BLaER1 treated with 17β-estradiol and CSF1 and Interleukin-3, amounts not matched to agents 10 nM and 100 nM (cell line): ENCODE results near the gene LGI1.

Experiments used
- H3K27ac ChIP-seq, 11 experiments: shearing (Covaris generic); formaldehyde crosslinking; 2 replicates each; pipeline ENCODE4 v1.8.1; 2022
- H3K27me3 ChIP-seq, 11 experiments: shearing (Covaris generic); formaldehyde crosslinking; 2 replicates each; pipeline ENCODE4 v1.8.1; 2022
- H3K36me3 ChIP-seq, 11 experiments: shearing (Covaris generic); formaldehyde crosslinking; 2 replicates each; pipeline ENCODE4 v1.8.1; 2022
- H3K4me1 ChIP-seq, 10 experiments: shearing (Covaris generic); formaldehyde crosslinking; 2 replicates each; pipeline ENCODE4 v1.8.1; 2022
- H3K4me2 ChIP-seq, 11 experiments: shearing (Covaris generic); formaldehyde crosslinking; 2 replicates each; pipeline ENCODE4 v1.8.1; 2022
- H3K4me3 ChIP-seq, 10 experiments: shearing (Covaris generic); formaldehyde crosslinking; 2 replicates each; pipeline ENCODE4 v1.8.1; 2022
- H3K9ac ChIP-seq, 11 experiments: shearing (Covaris generic); formaldehyde crosslinking; 2 replicates each; pipeline ENCODE4 v1.8.1; 2022
- H3K9me3 ChIP-seq, 11 experiments: shearing (Covaris generic); formaldehyde crosslinking; replicated peaks in 1 of 11; 2 replicates each; pipeline ENCODE4 v1.8.1; 2022
- H4K20me1 ChIP-seq, 11 experiments: shearing (Covaris generic); formaldehyde crosslinking; 2 replicates each; pipeline ENCODE4 v1.8.1; 2022
- Cebpa-rat ChIP-seq, 11 experiments: shearing (Covaris generic); IDR thresholded peaks; 2 replicates each; pipeline ENCODE4 v1.8.1; 2022

The LGI1 gene

GRCh38 chr10:93762979-93763391 is 5.2 kb downstream of the LGI1 start:
- no peak overlapping the region; a peak in 1 of 22 replicates for H3K9ac ChIP-seq
- no peak overlapping the region for H3K4me3 ChIP-seq
- H3K27me3 ChIP-seq, result no peaks in the 10 kb centered on the region
- H3K9me3 ChIP-seq, result peaks cover 0 to 5% (median 0%) of the 10 kb centered on the region in 11 experiments; a peak in 3 of 22 replicates
- H4K20me1 ChIP-seq, result no peaks in the 10 kb centered on the region
- no peak overlapping the region for H3K4me2 ChIP-seq
- no peak overlapping the region for H3K27ac ChIP-seq
- H3K36me3 ChIP-seq, result no peaks in the 10 kb centered on the region
- H3K4me1 ChIP-seq, result peaks cover 0 to 5% (median 0%) of the 10 kb centered on the region in 10 experiments; a peak in 2 of 20 replicates
- no peak for TF ChIP-seq Cebpa-rat (IDR thresholded peaks at IDR 0.05)

- peaks cover 0 to 5% (median 0%) of the 10 kb centered on the region in 11 experiments; a peak in 3 of 22 replicates for H3K9me3 ChIP-seq
- H4K20me1 ChIP-seq, result no peaks in the 10 kb centered on the region
- H3K4me3 ChIP-seq, result no peak overlapping the region
- no peak overlapping the region for H3K4me2 ChIP-seq
- no peak overlapping the region for H3K27ac ChIP-seq
- no peaks in the 10 kb centered on the region for H3K27me3 ChIP-seq
- H3K36me3 ChIP-seq, result no peaks in the 10 kb centered on the region
- peaks cover 0 to 5% (median 0%) of the 10 kb centered on the region in 10 experiments; a peak in 2 of 20 replicates for H3K4me1 ChIP-seq
- H3K9ac ChIP-seq, result no peak overlapping the region
- TF ChIP-seq Cebpa-rat (IDR thresholded peaks at IDR 0.05), result no peak
These were observed 9.2 kb downstream of the LGI1 start for GRCh38 chr10:93766918-93767317.

DNA sequence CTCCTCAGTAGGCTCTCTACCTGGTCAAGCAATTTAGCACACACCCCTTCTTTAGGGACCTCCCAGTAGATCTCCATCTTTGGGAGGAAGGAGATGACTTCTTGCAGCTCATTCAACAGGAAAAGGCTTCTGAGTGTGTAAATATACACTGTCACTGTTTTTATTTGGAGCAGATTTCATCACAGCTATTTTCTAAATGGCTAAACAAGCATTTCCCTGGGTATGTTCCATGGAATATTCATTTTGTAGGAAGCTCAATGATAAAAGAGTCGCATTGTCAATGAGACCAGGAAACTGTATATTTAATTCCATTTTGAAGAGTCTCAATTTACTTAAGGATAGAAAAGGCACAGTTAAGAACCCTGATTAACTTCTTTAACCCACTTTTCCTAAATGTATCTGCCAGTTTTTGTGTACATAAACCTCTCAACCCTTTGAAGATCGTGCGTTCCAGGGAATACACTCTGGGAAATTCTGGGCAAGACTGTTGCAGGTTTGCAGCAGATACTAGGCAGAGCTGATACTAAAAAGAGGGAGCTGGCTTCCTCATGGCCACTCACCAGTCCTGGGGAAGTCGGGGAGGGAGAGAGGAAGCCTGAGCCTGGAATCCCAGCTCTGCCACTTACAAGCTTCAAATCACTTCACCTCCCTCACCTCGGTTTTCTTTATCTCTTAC is 10.1 kb downstream of the LGI1 start:
- no peaks in the 10 kb centered on the region for H3K27me3 ChIP-seq

GRCh38 chr10:93768892-93769291 is 11.2 kb downstream of the LGI1 start:
- TF ChIP-seq Cebpa-rat (IDR thresholded peaks at IDR 0.05), result no peak
- H3K36me3 ChIP-seq, result no peaks in the 10 kb centered on the region
- H3K9me3 ChIP-seq, result peaks cover 0 to 5% (median 0%) of the 10 kb centered on the region in 11 experiments; a peak in 3 of 22 replicates
- no peaks in the 10 kb centered on the region for H4K20me1 ChIP-seq
- no peak overlapping the region for H3K9ac ChIP-seq
- no peak overlapping the region for H3K4me2 ChIP-seq
- H3K4me3 ChIP-seq, result no peak overlapping the region
- H3K27ac ChIP-seq, result no peak overlapping the region
- H3K4me1 ChIP-seq, result peaks cover 0 to 5% (median 0%) of the 10 kb centered on the region in 10 experiments; a peak in 2 of 20 replicates
- H3K27me3 ChIP-seq, result no peaks in the 10 kb centered on the region

More for the DNA sequence above, 10.1 kb downstream of the LGI1 start:
- Histone ChIP-seq H3K36me3 (no peaks in the 10 kb centered on the region), H3K9me3 (peaks cover 0 to 5% (median 0%) of the 10 kb centered on the region in 11 experiments; a peak in 3 of 22 replicates), H3K27ac (no peak overlapping the region), H4K20me1 (no peaks in the 10 kb centered on the region), H3K4me3 (no peak overlapping the region), H3K9ac (no peak overlapping the region), H3K4me2 (no peak overlapping the region), H3K4me1 (peaks cover 0 to 5% (median 0%) of the 10 kb centered on the region in 10 experiments; a peak in 2 of 20 replicates)
- TF ChIP-seq Cebpa-rat (IDR thresholded peaks at IDR 0.05), result no peak

GRCh38 chr10:93771354-93771753 is 13.6 kb downstream of the LGI1 start:
- Histone ChIP-seq H3K9me3 (no peaks in the 10 kb centered on the region), H4K20me1 (no peaks in the 10 kb centered on the region), H3K9ac (no peak overlapping the region), H3K4me1 (peaks cover 0 to 5% (median 0%) of the 10 kb centered on the region in 10 experiments; a peak in 1 of 20 replicates), H3K36me3 (no peaks in the 10 kb centered on the region), H3K27ac (no peak overlapping the region), H3K27me3 (no peaks in the 10 kb centered on the region), H3K4me2 (no peak overlapping the region), H3K4me3 (no peak overlapping the region)
- peak in 2 of 11 experiments; percentile 29 to 68; a peak in 3 of 22 replicates for TF ChIP-seq Cebpa-rat (IDR thresholded peaks at IDR 0.05)

DNA sequence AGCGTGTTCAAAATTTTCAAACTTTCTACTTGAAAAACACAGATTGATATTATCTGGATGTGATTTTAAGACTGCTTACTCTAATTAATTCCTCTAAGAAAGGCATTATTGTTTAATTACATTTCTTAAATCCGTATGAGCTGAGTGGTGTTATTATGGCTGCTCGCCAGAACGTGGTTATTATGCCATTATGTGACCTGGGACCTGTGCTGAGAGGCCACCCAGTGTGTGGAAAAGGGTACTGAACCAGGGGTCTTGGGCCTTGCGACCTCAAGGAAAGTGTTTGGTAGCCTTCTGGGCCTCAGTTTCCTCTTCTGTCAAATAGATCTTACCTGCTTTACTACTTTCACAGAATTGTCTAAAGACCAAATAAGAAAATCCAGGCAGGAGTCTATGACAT is 15.4 kb downstream of the LGI1 start:
- Histone ChIP-seq H3K4me2 (no peak overlapping the region), H3K9ac (no peak overlapping the region), H3K4me1 (no peaks in the 10 kb centered on the region), H3K4me3 (no peak overlapping the region), H4K20me1 (no peaks in the 10 kb centered on the region), H3K27me3 (no peaks in the 10 kb centered on the region), H3K9me3 (no peaks in the 10 kb centered on the region), H3K27ac (no peak overlapping the region), H3K36me3 (no peaks in the 10 kb centered on the region)
- TF ChIP-seq Cebpa-rat (IDR thresholded peaks at IDR 0.05), result no peak

DNA sequence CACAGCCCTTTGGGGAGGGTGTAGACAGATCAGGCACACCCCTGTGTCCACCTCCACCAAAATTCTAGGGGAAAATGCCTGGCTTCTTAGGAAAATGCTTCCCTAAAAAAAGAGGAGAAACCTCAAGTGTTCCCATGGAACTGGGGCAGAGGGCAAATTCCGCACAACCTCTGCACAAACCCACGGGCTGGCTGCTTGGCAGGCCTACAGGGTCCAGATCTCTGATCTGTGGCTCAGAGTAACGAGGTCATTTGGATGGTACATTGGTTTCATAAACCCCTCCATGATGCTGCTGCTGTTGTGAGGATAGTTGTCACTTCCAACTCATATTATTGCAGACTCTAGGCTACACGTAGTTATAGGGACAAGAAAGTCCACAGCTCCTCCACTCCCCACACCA is 16.0 kb downstream of the LGI1 start:
- no peaks in the 10 kb centered on the region for H3K4me1 ChIP-seq

GRCh38 chr10:93775356-93775755 is 17.6 kb downstream of the LGI1 start:
- H3K4me1 ChIP-seq, result no peaks in the 10 kb centered on the region
- H3K9ac ChIP-seq, result no peak overlapping the region
- H3K9me3 ChIP-seq, result no peaks in the 10 kb centered on the region
- no peak for TF ChIP-seq Cebpa-rat (IDR thresholded peaks at IDR 0.05)
- no peaks in the 10 kb centered on the region for H4K20me1 ChIP-seq
- H3K4me3 ChIP-seq, result no peak overlapping the region
- no peak overlapping the region for H3K4me2 ChIP-seq
- no peaks in the 10 kb centered on the region for H3K36me3 ChIP-seq
- H3K27me3 ChIP-seq, result no peaks in the 10 kb centered on the region
- H3K27ac ChIP-seq, result no peak overlapping the region

More for the DNA sequence above, 16.0 kb downstream of the LGI1 start:
- TF ChIP-seq Cebpa-rat (IDR thresholded peaks at IDR 0.05), result no peak
- Histone ChIP-seq H3K4me2 (no peak overlapping the region), H3K36me3 (no peaks in the 10 kb centered on the region), H3K27me3 (no peaks in the 10 kb centered on the region), H3K4me3 (no peak overlapping the region), H3K9ac (no peak overlapping the region), H3K9me3 (no peaks in the 10 kb centered on the region), H4K20me1 (no peaks in the 10 kb centered on the region), H3K27ac (no peak overlapping the region)

DNA sequence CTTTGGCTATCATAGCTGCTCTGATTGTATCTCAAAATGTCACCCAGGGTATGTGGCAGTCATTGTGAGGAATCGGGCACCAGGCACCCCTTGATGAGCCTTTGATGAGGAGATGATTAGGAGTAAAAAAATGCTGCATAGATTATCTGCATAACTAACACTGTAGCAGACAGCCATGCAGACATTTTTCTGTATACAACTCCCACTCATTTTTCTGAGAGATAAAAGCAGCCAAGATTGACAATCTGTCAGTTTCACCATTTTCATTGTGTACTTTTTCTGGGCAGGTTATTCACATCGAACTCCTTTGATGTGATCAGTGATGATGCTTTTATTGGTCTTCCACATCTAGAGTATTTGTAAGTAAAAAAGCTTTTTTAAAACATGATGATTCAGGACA is 19.4 kb downstream of the LGI1 start:
- Histone ChIP-seq H4K20me1 (no peaks in the 10 kb centered on the region), H3K4me1 (no peaks in the 10 kb centered on the region), H3K4me2 (no peak overlapping the region), H3K27ac (no peak overlapping the region), H3K9ac (no peak overlapping the region), H3K36me3 (no peaks in the 10 kb centered on the region), H3K9me3 (no peaks in the 10 kb centered on the region), H3K27me3 (no peaks in the 10 kb centered on the region), H3K4me3 (no peak overlapping the region)
- TF ChIP-seq Cebpa-rat (IDR thresholded peaks at IDR 0.05), result no peak

GRCh38 chr10:93784059-93784458 is 26.3 kb downstream of the LGI1 start:
- TF ChIP-seq Cebpa-rat (IDR thresholded peaks at IDR 0.05), result no peak
- no peak overlapping the region for H3K9ac ChIP-seq
- H3K27ac ChIP-seq, result no peak overlapping the region
- H3K36me3 ChIP-seq, result no peaks in the 10 kb centered on the region
- no peaks in the 10 kb centered on the region for H3K27me3 ChIP-seq
- H3K4me1 ChIP-seq, result no peaks in the 10 kb centered on the region
- no peaks in the 10 kb centered on the region for H3K9me3 ChIP-seq
- no peak overlapping the region for H3K4me3 ChIP-seq
- H3K4me2 ChIP-seq, result no peak overlapping the region
- no peaks in the 10 kb centered on the region for H4K20me1 ChIP-seq
